Thoracic aorta (tissue), 2 donors: ENCODE measurements around the gene MVB12B. TPM values are rescaled to one million over a fixed set of nuclear protein-coding genes. Genes with fewer than 3 reads are reported as not detected.

ENCODE experiments used
- ATAC-seq: fragments of 150-250 bp; one replicate; pipeline ENCODE4 v1.8.0; 2017; ENCODE audit warnings: low read depth; ENCODE audit not compliant: insufficient number of reproducible peaks, low FRiP score
- DNase-seq: peaks from one replicate; pipeline ENCODE4 v3.0.0-alpha.2; 2020; ENCODE audit warnings: low spot score
- H3K27ac ChIP-seq, 2 donors: fragments of 200-600 bp; sonication (generic); 1 replicate in 1 of 2; 2 replicates in 1 of 2; pipeline ENCODE4 v1.5.1; 2016; ENCODE audit warnings: mild to moderate bottlenecking in 2 of 2, moderate library complexity in 2 of 2
- H3K27me3 ChIP-seq: fragments of 200-600 bp; sonication (generic); replicated peaks from 2 replicates; pipeline ENCODE4 v1.6.0; 2016; ENCODE audit warnings: mild to moderate bottlenecking; ENCODE audit not compliant: insufficient read depth
- H3K36me3 ChIP-seq: fragments of 200-600 bp; sonication (generic); one replicate; pipeline ENCODE4 v1.5.1; 2016
- H3K4me1 ChIP-seq, 2 donors: fragments of 200-600 bp; sonication (generic); 1 replicate in 1 of 2; 2 replicates in 1 of 2; pipeline versions ENCODE4 v1.5.1 to v1.6.0; 2016; ENCODE audit warnings: low read depth in 2 of 2, mild to moderate bottlenecking in 1 of 2; ENCODE audit not compliant: control insufficient read depth in 1 of 2
- H3K4me3 ChIP-seq: fragments of 200-600 bp; sonication (generic); 2 replicates; pipeline ENCODE4 v1.5.1; 2016; ENCODE audit warnings: mild to moderate bottlenecking
- H3K9me3 ChIP-seq: fragments of 200-600 bp; sonication (generic); 2 replicates; pipeline ENCODE4 v1.5.1; 2016
- total RNA-seq, 2 donors: library from RNA; depleted of rRNA; stranded (reverse); fragments of >200 nt; gene quantifications; one replicate each; pipeline versions ENCODE4 v1.1.0 to v1.2.3, GENCODE V29; 2016
- TF ChIP-seq, protein P1 (sequence below): fragments of 200-600 bp; sonication (generic); IDR thresholded peaks from one replicate; pipeline ENCODE4 v1.5.1; 2019; ENCODE audit warnings: antibody characterized with exemption

The MVB12B gene
- total RNA-seq, 2 donors from 2014 or later: 18.4 to 21.7 TPM

DNA sequence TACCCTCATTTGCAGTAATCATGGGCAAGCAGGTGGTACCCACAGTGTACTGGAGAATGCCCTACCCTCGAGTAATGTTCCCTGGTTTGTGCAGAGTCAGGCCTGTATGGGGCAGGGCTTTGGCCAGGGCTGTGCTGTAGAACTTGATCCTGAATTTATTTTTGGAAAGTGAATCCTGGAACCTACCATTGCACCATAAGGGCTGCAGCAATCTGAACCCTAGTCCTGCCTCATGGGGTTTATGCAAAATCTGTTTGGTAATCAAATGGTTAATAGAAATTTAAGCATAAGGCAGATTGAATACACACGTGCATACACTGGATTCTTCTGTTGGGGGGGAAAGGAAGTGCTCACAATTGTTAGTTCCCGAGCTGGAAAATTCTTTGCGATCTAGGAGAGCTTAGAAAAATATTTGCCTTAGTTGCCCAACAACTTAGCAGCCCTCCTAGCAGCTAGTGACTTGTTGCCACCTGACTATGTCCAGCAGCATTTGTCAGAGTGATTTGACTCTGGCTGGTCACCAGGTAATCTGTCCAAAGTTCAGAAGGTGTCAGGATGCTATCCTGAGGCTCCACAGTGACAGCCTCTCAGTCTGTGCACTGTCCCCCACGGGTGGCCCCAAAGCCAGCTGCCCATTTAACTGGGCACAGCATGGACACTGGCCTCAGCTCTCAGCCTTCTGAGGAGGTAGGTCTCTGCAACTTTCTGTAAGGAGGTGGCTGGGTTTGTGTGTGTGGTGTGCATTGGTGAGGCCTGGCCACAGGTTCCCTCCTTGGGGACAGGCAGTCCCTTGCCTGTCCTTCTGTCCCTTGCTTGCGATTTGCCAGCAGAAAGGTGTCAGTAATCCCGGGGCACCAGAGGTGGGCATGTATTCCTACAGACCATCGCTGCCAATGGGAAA, 8.3 kb downstream of the MVB12B start:
- ATAC-seq (no peak), DNase-seq (no peak)
- Histone ChIP-seq H3K36me3 (no peaks in the 10 kb centered on the region), H3K9me3 (no peaks in the 10 kb centered on the region), H3K4me3 (no peak overlapping the region), H3K27me3 (no peaks in the 10 kb centered on the region), H3K27ac (peak overlapping the region in 1 of 2 donors; percentile 27), H3K4me1 (peaks cover 6 to 16% of the 10 kb centered on the region in 2 donors)
- TF ChIP-seq, protein P1, sequence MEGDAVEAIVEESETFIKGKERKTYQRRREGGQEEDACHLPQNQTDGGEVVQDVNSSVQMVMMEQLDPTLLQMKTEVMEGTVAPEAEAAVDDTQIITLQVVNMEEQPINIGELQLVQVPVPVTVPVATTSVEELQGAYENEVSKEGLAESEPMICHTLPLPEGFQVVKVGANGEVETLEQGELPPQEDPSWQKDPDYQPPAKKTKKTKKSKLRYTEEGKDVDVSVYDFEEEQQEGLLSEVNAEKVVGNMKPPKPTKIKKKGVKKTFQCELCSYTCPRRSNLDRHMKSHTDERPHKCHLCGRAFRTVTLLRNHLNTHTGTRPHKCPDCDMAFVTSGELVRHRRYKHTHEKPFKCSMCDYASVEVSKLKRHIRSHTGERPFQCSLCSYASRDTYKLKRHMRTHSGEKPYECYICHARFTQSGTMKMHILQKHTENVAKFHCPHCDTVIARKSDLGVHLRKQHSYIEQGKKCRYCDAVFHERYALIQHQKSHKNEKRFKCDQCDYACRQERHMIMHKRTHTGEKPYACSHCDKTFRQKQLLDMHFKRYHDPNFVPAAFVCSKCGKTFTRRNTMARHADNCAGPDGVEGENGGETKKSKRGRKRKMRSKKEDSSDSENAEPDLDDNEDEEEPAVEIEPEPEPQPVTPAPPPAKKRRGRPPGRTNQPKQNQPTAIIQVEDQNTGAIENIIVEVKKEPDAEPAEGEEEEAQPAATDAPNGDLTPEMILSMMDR: no peak

DNA sequence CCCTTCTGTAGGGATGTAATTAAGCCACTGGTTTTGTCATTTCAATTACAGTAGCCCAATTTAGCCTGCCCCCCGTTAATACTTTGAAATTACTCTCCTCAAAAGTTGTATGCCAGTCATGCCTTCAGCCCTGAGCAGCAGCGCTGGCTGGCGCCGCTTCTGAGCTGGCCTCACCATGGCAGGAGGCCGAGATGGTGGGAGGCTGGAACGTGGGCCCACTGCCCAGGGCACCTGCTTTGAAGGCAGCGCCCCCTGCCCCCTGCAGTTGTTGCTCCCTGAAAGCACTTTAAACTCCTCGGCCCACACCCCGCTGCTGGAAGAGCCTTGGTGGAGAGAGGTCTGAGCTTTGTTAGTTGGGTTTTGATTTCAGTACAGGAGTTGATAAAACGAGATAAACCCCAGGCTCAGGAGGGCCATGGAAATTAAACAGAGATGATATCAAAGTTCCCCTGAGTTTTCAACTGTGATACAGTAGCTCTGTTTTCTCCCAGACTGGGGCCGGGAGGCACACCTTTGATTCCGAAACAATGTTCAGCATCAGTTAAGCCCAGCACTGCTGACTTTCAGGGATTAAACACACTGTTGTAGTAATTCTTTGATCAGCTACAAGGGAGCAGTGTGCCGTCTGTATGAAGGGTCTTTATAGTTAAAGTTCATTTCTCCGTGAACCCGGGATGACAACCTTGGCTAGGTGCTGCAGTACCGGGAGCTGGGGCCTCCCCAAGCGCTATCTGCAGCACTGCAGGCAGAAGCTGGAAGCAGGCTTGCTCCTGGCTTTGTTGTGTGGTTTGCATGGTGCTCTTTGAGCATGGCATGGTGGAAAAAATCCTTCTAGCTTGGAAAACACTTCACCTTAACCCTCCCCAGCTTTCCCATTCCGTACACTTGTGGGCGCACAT, 9.5 kb downstream of the MVB12B start:
- Histone ChIP-seq H3K27ac (no peak overlapping the region), H3K4me1 (peaks cover 6 to 16% of the 10 kb centered on the region in 2 donors), H3K36me3 (peaks cover 2% of the 10 kb centered on the region), H3K9me3 (no peaks in the 10 kb centered on the region), H3K27me3 (no peaks in the 10 kb centered on the region), H3K4me3 (no peak overlapping the region)
- TF ChIP-seq, protein P1: no peak
- no peak for DNase-seq
- no peak for ATAC-seq

DNA sequence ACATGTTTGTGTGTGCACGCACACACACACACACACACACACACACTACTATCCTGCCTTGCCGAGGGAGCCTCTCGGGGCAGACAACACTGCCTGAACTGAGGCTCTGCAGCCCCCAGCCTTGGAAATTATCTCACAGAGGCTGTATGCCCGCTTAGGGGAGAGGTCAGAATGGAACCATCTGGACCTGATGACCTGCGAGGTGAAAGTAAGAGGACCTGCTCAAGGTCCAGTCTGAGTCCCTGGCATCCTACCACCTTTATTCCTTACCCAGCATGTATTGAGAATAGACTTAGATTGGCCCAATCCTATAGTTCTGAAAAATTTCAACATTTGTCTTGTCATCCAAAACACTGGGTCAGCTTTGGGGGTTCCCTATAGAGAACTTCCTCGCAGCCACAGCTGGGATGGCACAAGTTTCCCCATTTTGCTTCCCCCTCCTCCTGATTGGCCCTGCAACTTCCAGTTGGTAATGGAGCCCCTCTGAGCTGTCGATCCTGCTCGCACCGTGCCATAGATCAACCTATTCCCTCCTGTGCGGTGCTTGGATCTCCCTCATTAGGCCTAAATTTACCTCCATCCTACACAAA, 10.2 kb downstream of the MVB12B start:
- Histone ChIP-seq H3K27ac (no peak overlapping the region), H3K9me3 (no peaks in the 10 kb centered on the region), H3K36me3 (peaks cover 8% of the 10 kb centered on the region), H3K4me1 (peaks cover 6 to 16% of the 10 kb centered on the region in 2 donors), H3K4me3 (no peak overlapping the region), H3K27me3 (no peaks in the 10 kb centered on the region)
- ATAC-seq: no peak
- DNase-seq: no peak
- TF ChIP-seq, protein P1: no peak

DNA sequence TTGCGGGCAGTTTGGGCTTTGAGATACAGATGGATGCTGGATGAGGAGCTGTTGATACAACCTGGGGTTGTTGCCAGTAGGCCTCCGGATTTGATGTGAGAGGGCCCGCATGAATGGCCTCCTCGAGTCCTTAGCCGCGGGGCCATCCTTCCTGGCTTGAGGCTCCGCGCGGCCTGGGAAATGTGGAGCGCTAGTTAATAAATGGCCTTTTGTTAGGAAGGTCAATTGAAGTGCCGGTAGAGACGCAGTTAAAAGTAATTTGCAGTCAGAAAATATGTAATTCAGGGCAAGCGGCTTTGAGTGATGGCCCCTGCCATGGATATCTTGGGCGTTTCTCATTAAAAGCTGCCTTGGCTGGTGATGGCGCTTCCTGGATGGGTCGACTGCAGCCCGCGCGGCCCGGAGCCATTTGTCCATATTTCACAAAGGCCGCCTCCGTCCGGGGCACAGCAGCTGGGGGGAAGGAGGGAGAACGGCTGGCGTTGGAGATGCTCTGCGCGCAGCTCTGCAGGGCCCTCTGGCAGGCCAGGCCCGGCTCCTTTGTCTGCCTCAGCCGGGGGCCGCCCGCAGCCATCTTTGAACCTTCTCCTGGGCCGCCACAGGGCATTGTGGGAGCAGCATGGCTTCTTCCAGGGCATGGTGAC, 11.2 kb downstream of the MVB12B start:
- H3K27ac ChIP-seq: no peak overlapping the region
- no peak for DNase-seq
- no peaks in the 10 kb centered on the region for H3K27me3 ChIP-seq
- no peak overlapping the region for H3K4me3 ChIP-seq
- no peaks in the 10 kb centered on the region for H3K9me3 ChIP-seq
- ATAC-seq: no peak
- peaks cover 8% of the 10 kb centered on the region for H3K36me3 ChIP-seq
- TF ChIP-seq, protein P1: no peak
- peaks cover 6 to 16% of the 10 kb centered on the region in 2 donors for H3K4me1 ChIP-seq
